IMR-90 (cell line): Measurements from ENCODE around the gene CLP1. TPM values are rescaled to one million over a fixed set of nuclear protein-coding genes. Genes with fewer than 3 reads are reported as not detected.

ENCODE experiments used
- ATAC-seq: fragments of 200-7000 bp; cut with Tn5 transposase; 2 replicates; pipeline ENCODE4 v1.9.1; 2020; ENCODE audit warnings: low read depth, mild to moderate bottlenecking, moderate library complexity
- BruUV-seq: library from RNA; stranded (reverse); fragments of 400-500 nt; replicated peaks from 2 replicates; lab custom pipeline; 2021; lab: Mats Ljungman, UMichigan
- CTCF ChIA-PET: fragments of 300-600 bp; formaldehyde crosslinking; extraction: SDS; loops from one replicate; lab custom pipeline; 2021; ENCODE audit warnings: antibody characterized with exemption; lab: Yijun Ruan, JAX
- POLR2A ChIA-PET: fragments of 300-600 bp; sonication (Branson Sonifier 250); formaldehyde crosslinking; loops from one replicate; lab custom pipeline; 2022; ENCODE audit warnings: antibody characterized with exemption; ENCODE audit not compliant: unreplicated experiment; lab: Charles Lee
- DNase-seq: peaks from one replicate; pipeline ENCODE4 v3.0.0; 2013
- H2AFZ ChIP-seq: replicated peaks from 2 replicates; pipeline ENCODE3; 2013; ENCODE audit warnings: low read length, mild to moderate bottlenecking; ENCODE audit not compliant: poor library complexity
- H2AK5ac ChIP-seq: 2 replicates; pipeline ENCODE4 v1.6.1; 2013; ENCODE audit warnings: low read depth, low read length, inconsistent platforms
- H2AK9ac ChIP-seq: replicated peaks from 2 replicates; pipeline ENCODE3; 2013; ENCODE audit warnings: mild to moderate bottlenecking, low read depth, low read length, moderate library complexity; ENCODE audit not compliant: poor library complexity
- H2BK120ac ChIP-seq: 2 replicates; pipeline ENCODE4 v1.6.1; 2013; ENCODE audit warnings: low read depth, low read length, inconsistent platforms
- H2BK15ac ChIP-seq: 3 replicates; pipeline ENCODE4 v1.6.1; 2013; ENCODE audit warnings: low read depth, low read length, inconsistent platforms
- H2BK20ac ChIP-seq: 2 replicates; pipeline ENCODE4 v1.6.1; 2013; ENCODE audit warnings: low read depth, mild to moderate bottlenecking, inconsistent platforms, low read length, moderate library complexity
- H2BK5ac ChIP-seq: 2 replicates; pipeline ENCODE4 v1.6.1; 2013; ENCODE audit warnings: mild to moderate bottlenecking, low read depth, low read length, inconsistent platforms; ENCODE audit not compliant: poor library complexity, severe bottlenecking
- H3K14ac ChIP-seq: replicated peaks from 2 replicates; pipeline ENCODE4 v1.6.1; 2013; ENCODE audit warnings: low read depth, low read length, inconsistent platforms
- H3K18ac ChIP-seq: 2 replicates; pipeline ENCODE4 v1.6.1; 2013; ENCODE audit warnings: low read depth, low read length, control low read depth
- H3K23ac ChIP-seq: 2 replicates; pipeline ENCODE4 v1.6.1; 2013; ENCODE audit warnings: low read depth, low read length, inconsistent platforms
- H3K27ac ChIP-seq: 2 replicates; pipeline ENCODE4 v1.5.1; 2013; ENCODE audit warnings: mild to moderate bottlenecking, control low read depth, low read length; ENCODE audit not compliant: insufficient read depth
- H3K27me3 ChIP-seq: 2 replicates; pipeline ENCODE4 v1.6.1; 2013; ENCODE audit warnings: low read length; ENCODE audit not compliant: control insufficient read depth, insufficient read depth
- H3K36me3 ChIP-seq: 2 replicates; pipeline ENCODE4 v1.6.1; 2013; ENCODE audit warnings: low read length, mixed read lengths; ENCODE audit not compliant: control insufficient read depth, insufficient read depth
- H3K4ac ChIP-seq: 2 replicates; pipeline ENCODE4 v1.6.1; 2013; ENCODE audit warnings: low read depth, low read length, inconsistent platforms
- H3K4me1 ChIP-seq: 2 replicates; pipeline ENCODE4 v1.6.1; 2013; ENCODE audit warnings: low read length, mixed read lengths; ENCODE audit not compliant: control insufficient read depth, insufficient read depth
- H3K4me2 ChIP-seq: 2 replicates; pipeline ENCODE4 v1.6.1; 2013; ENCODE audit warnings: low read depth, mild to moderate bottlenecking, control low read depth, low read length, moderate library complexity
- H3K4me3 ChIP-seq: 2 replicates; pipeline ENCODE4 v1.5.1; 2013; ENCODE audit warnings: low read depth, mild to moderate bottlenecking, control low read depth, low read length, moderate library complexity; ENCODE audit not compliant: insufficient read depth
- H3K56ac ChIP-seq: 2 replicates; pipeline ENCODE4 v1.6.1; 2013; ENCODE audit warnings: low read length, inconsistent platforms; ENCODE audit not compliant: insufficient read depth; ENCODE audit errors: extremely low read depth
- H3K79me1 ChIP-seq, 2 experiments: 2 replicates each; pipeline ENCODE4 v1.6.1; 2013; ENCODE audit warnings: low read length in 2 of 2, inconsistent platforms in 1 of 2, low read depth in 1 of 2
- H3K9ac ChIP-seq: 2 replicates; pipeline ENCODE4 v1.6.1; 2013; ENCODE audit warnings: low read depth, low read length, control low read depth
- H3K9me1 ChIP-seq: 2 replicates; pipeline ENCODE4 v1.6.1; 2013; ENCODE audit warnings: low read length, inconsistent platforms; ENCODE audit not compliant: insufficient read depth
- H3K9me3 ChIP-seq: 2 replicates; pipeline ENCODE4 v1.6.1; 2013; ENCODE audit warnings: low read length; ENCODE audit not compliant: control insufficient read depth, insufficient read depth
- H4K20me1 ChIP-seq: 2 replicates; pipeline ENCODE4 v1.6.1; 2013; ENCODE audit warnings: low read length, inconsistent platforms; ENCODE audit not compliant: insufficient read depth
- H4K5ac ChIP-seq: 2 replicates; pipeline ENCODE4 v1.6.1; 2013; ENCODE audit warnings: mild to moderate bottlenecking, low read depth, low read length, control low read depth
- H4K8ac ChIP-seq, 2 experiments: 2 replicates each; pipeline ENCODE4 v1.6.1; 2013; ENCODE audit warnings: low read depth in 2 of 2, low read length in 2 of 2, control low read depth in 1 of 2, inconsistent platforms in 1 of 2
- H4K91ac ChIP-seq: 2 replicates; pipeline ENCODE4 v1.6.1; 2013; ENCODE audit warnings: low read depth, low read length, inconsistent platforms; ENCODE audit not compliant: insufficient read depth
- BHLHE40 ChIP-seq: fragments of 150-350 bp; IDR thresholded peaks from 2 replicates; pipeline ENCODE4 v1.6.1; 2016; ENCODE audit warnings: mild to moderate bottlenecking, low read depth, low read length
- CEBPB ChIP-seq: IDR thresholded peaks from 2 replicates; pipeline ENCODE4 v1.6.1; 2012; ENCODE audit warnings: low read depth, low read length, improper control_type of control experiment
- CHD1 ChIP-seq: IDR thresholded peaks from 2 replicates; pipeline ENCODE4 v1.6.1; 2012; ENCODE audit warnings: low read depth, low read length, improper control_type of control experiment
- CTCF ChIP-seq: conservative IDR thresholded peaks from 2 replicates; pipeline ENCODE4 v1.5.1; 2012; ENCODE audit warnings: mild to moderate bottlenecking, low read depth, low read length, improper control_type of control experiment
- FOS ChIP-seq: fragments of 150-350 bp; IDR thresholded peaks from 2 replicates; pipeline ENCODE4 v1.6.1; 2016; ENCODE audit warnings: low read depth, low read length
- MAFK ChIP-seq: IDR thresholded peaks from 2 replicates; pipeline ENCODE4 v1.6.1; 2012; ENCODE audit warnings: low read depth, low read length, improper control_type of control experiment
- MAZ ChIP-seq: IDR thresholded peaks from 2 replicates; pipeline ENCODE4 v1.6.1; 2012; ENCODE audit warnings: low read depth, mild to moderate bottlenecking, low read length, improper control_type of control experiment, moderate library complexity, borderline replicate concordance
- MXI1 ChIP-seq: IDR thresholded peaks from 2 replicates; pipeline ENCODE4 v1.6.1; 2012; ENCODE audit warnings: low read depth, mild to moderate bottlenecking, low read length, moderate library complexity, borderline replicate concordance
- NFE2L2 ChIP-seq: fragments of 150-350 bp; IDR thresholded peaks from 2 replicates; pipeline ENCODE4 v1.6.1; 2016; ENCODE audit warnings: low read depth, mild to moderate bottlenecking, low read length
- POLR2A ChIP-seq: IDR thresholded peaks from 2 replicates; pipeline ENCODE4 v1.6.1; 2012; ENCODE audit warnings: mild to moderate bottlenecking, low read depth, low read length
- RAD21 ChIP-seq: IDR thresholded peaks from 2 replicates; pipeline ENCODE4 v1.6.1; 2012; ENCODE audit warnings: low read length, improper control_type of control experiment
- RCOR1 ChIP-seq: IDR thresholded peaks from 2 replicates; pipeline ENCODE4 v1.6.1; 2012; ENCODE audit warnings: mild to moderate bottlenecking, low read length, improper control_type of control experiment; ENCODE audit not compliant: insufficient replicate concordance
- RFX5 ChIP-seq: IDR thresholded peaks from 2 replicates; pipeline ENCODE4 v1.8.0; 2012; ENCODE audit warnings: low read depth, mild to moderate bottlenecking, low read length, moderate library complexity
- SMC3 ChIP-seq: fragments of 150-350 bp; IDR thresholded peaks from 2 replicates; pipeline ENCODE4 v1.6.1; 2016; ENCODE audit warnings: low read depth, mild to moderate bottlenecking, antibody characterized with exemption, low read length, moderate library complexity
- dilution Hi-C: fragments of 300-500 bp; cut with HindIII; formaldehyde crosslinking; loops from one replicate; pipeline ENCODE4 v1.14.3; 2018; ENCODE audit warnings: low sequenced_read_pairs; ENCODE audit not compliant: unreplicated experiment
- in situ Hi-C: fragments of 300-500 bp; cut with MboI; formaldehyde crosslinking; loops from 3 replicates; pipeline ENCODE4 v1.14.3; 2019; ENCODE audit warnings: low sequenced_read_pairs, inconsistent platforms, mixed read lengths
- intact Hi-C: fragments of 100-400 bp; cut with micrococcal nuclease; formaldehyde crosslinking; loops from 2 replicates; pipeline ENCODE4 v1.10.0; 2022
- polyA plus RNA-seq, 3 experiments: library from polyadenylated mRNA; depleted of rRNA; stranded (reverse); fragments of >200 nt; gene quantifications; 2 replicates each; pipeline ENCODE4 v1.2.3, GENCODE V29; 2012; ENCODE audit warnings: low replicate concordance in 1 of 3
- total RNA-seq: library from RNA; depleted of rRNA; stranded (reverse); fragments of >200 nt; gene quantifications from 2 replicates; pipeline ENCODE4 v1.2.3, GENCODE V29; 2012
- TF ChIP-seq, protein P1 (sequence below): fragments of 150-350 bp; IDR thresholded peaks from 2 replicates; pipeline ENCODE4 v1.6.1; 2017; ENCODE audit warnings: mild to moderate bottlenecking, antibody characterized with exemption, low read length, low read depth
- TF ChIP-seq, protein P2 (sequence below): fragments of 150-350 bp; IDR thresholded peaks from 2 replicates; pipeline ENCODE4 v1.6.1; 2016; ENCODE audit warnings: low read depth, mild to moderate bottlenecking, low read length, moderate library complexity, borderline replicate concordance

Gene CLP1
- total and polyA plus RNA-seq, 2 of the 4 experiments (the other 2 are of a cell fraction), result 16.5 to 24.0 TPM

- Histone ChIP-seq H3K4me1 (peaks cover 3% of the 10 kb centered on the region), H3K36me3 (no peaks in the 10 kb centered on the region), H4K8ac (no peak overlapping the region), H4K5ac (no peak overlapping the region), H3K14ac (no peak overlapping the region), H3K9me3 (no peaks in the 10 kb centered on the region), H2BK5ac (no peak overlapping the region), H2AK5ac (no peak overlapping the region), H2AK9ac (no peak overlapping the region), H3K9me1 (peaks cover 6% of the 10 kb centered on the region), H4K20me1 (0 out of 2 replicates have a peak, but pooled peaks cover 4% of the 10 kb centered on the region), H2BK20ac (no peak overlapping the region), H2BK15ac (no peak overlapping the region), H3K56ac (no peak overlapping the region), H3K9ac (no peak overlapping the region), H3K27ac (no peak overlapping the region), H3K79me1 (peaks cover 3 to 14% of the 10 kb centered on the region in 2 experiments; a peak in 3 of 4 replicates), H2AFZ (no peak overlapping the region), H3K4me3 (no peak overlapping the region), H3K23ac (no peak overlapping the region), H3K27me3 (peaks cover 30% of the 10 kb centered on the region), H3K4ac (no peak overlapping the region), H3K4me2 (no peak overlapping the region), H2BK120ac (no peak overlapping the region), H3K18ac (no peak overlapping the region), H4K91ac (no peak overlapping the region)
- no TSS peak for BruUV-seq
- dilution Hi-C loops, result no loop called here
- in situ Hi-C loops, result no loop called here
- POLR2A ChIA-PET, result no interaction called here
- intact Hi-C loops, result no loop called here
- TF ChIP-seq BHLHE40 (no peak), RCOR1 (no peak), CTCF (no peak), MAZ (no peak), FOS (no peak), NFE2L2 (no peak), MAFK (no peak), RAD21 (no peak), SMC3 (no peak), POLR2A (no peak), MXI1 (no peak), CEBPB (no peak), CHD1 (no peak), RFX5 (no peak)
- TF ChIP-seq, protein P1, sequence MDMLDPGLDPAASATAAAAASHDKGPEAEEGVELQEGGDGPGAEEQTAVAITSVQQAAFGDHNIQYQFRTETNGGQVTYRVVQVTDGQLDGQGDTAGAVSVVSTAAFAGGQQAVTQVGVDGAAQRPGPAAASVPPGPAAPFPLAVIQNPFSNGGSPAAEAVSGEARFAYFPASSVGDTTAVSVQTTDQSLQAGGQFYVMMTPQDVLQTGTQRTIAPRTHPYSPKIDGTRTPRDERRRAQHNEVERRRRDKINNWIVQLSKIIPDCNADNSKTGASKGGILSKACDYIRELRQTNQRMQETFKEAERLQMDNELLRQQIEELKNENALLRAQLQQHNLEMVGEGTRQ, result no peak
- TF ChIP-seq, protein P2, sequence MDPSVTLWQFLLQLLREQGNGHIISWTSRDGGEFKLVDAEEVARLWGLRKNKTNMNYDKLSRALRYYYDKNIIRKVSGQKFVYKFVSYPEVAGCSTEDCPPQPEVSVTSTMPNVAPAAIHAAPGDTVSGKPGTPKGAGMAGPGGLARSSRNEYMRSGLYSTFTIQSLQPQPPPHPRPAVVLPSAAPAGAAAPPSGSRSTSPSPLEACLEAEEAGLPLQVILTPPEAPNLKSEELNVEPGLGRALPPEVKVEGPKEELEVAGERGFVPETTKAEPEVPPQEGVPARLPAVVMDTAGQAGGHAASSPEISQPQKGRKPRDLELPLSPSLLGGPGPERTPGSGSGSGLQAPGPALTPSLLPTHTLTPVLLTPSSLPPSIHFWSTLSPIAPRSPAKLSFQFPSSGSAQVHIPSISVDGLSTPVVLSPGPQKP, result no peak
- ATAC-seq (no peak), DNase-seq (no peak)
- CTCF ChIA-PET, result interaction anchor here (0.9 to 1.1 kb wide), 2 partner anchors 9 to 66 kb away, joined by 3 to 4 read pairs; no protein-coding TSS in a partner anchor
These were observed 23.3 kb upstream of the CLP1 start for GRCh38 chr11:57634311-57634710.
